ENCODE data around the gene NUDCD3.

Gene NUDCD3

GRCh38 chr7:44348851-44349781 is 141.3 kb downstream of the NUDCD3 start:
- H3K27me3 ChIP-seq (ENCODE audit: control insufficient read depth, low read length), result peaks cover 10% of the 10 kb centered on the region
- H3K4me1 ChIP-seq (ENCODE audit: control insufficient read depth, low read length), result peaks cover 6% of the 10 kb centered on the region
- no peaks in the 10 kb centered on the region for H3K9me2 ChIP-seq (replicated peaks; ENCODE audit: control insufficient read depth, low read length)
- no peaks in the 10 kb centered on the region for H4K20me1 ChIP-seq (ENCODE audit: control insufficient read depth, insufficient read depth, low read depth, low read length)
- H3K27ac ChIP-seq (ENCODE audit: low read depth, low read length), result no peak overlapping the region
- no peak overlapping the region for H3K4me2 ChIP-seq (ENCODE audit: low read length)
- 0 out of 2 replicates have a peak, but pooled peaks cover 4% of the 10 kb centered on the region for H3F3A ChIP-seq (ENCODE audit: control insufficient read depth, insufficient read depth)
- H3K4me3 ChIP-seq (ENCODE audit: low read length), result no peak overlapping the region
- no peaks in the 10 kb centered on the region for H3K36me3 ChIP-seq (ENCODE audit: control insufficient read depth, low read length)
- no peaks in the 10 kb centered on the region for H3K79me2 ChIP-seq (ENCODE audit: control insufficient read depth, low read length)
- H3K9me3 ChIP-seq (ENCODE audit: control insufficient read depth, insufficient read depth, low read length), result peaks cover 7% of the 10 kb centered on the region; the same call in 1 of the 2 replicates
- no peak for TF ChIP-seq EZH2phosphoT487 (IDR thresholded peaks at IDR 0.05; ENCODE audit: borderline replicate concordance, low read length)
- TF ChIP-seq, protein P1, sequence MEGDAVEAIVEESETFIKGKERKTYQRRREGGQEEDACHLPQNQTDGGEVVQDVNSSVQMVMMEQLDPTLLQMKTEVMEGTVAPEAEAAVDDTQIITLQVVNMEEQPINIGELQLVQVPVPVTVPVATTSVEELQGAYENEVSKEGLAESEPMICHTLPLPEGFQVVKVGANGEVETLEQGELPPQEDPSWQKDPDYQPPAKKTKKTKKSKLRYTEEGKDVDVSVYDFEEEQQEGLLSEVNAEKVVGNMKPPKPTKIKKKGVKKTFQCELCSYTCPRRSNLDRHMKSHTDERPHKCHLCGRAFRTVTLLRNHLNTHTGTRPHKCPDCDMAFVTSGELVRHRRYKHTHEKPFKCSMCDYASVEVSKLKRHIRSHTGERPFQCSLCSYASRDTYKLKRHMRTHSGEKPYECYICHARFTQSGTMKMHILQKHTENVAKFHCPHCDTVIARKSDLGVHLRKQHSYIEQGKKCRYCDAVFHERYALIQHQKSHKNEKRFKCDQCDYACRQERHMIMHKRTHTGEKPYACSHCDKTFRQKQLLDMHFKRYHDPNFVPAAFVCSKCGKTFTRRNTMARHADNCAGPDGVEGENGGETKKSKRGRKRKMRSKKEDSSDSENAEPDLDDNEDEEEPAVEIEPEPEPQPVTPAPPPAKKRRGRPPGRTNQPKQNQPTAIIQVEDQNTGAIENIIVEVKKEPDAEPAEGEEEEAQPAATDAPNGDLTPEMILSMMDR (IDR thresholded peaks at IDR 0.05; ENCODE audit: low read depth, low read length, poor library complexity, severe bottlenecking), result no peak

DNA sequence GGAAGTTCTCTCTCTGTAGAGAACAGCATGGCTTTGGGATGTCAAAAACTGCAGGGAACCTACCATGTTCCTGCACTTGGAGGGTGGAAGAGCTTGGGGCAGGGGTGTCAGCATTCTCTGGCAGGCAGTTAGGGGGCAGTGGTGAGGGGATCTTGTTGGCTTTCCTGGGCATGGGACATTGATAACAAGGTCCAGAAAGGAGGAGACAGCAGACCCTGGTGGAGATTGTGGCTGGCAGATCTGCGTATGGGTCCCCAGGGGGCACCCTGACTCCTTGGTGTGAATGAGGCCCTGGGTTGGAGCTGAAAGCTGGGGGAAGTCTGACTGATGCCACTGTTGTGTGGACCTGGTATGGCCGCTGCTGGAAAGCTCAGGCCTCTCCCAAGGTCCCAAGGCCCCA is 142.2 kb downstream of the NUDCD3 start:
- Histone ChIP-seq H3K9me2 (replicated peaks; ENCODE audit: control insufficient read depth, low read length) (no peaks in the 10 kb centered on the region), H3K4me1 (ENCODE audit: control insufficient read depth, low read length) (peaks cover 6% of the 10 kb centered on the region), H3K36me3 (ENCODE audit: control insufficient read depth, low read length) (no peaks in the 10 kb centered on the region), H3K9me3 (ENCODE audit: control insufficient read depth, insufficient read depth, low read length) (no peaks in the 10 kb centered on the region), H3K27ac (ENCODE audit: low read depth, low read length) (no peak overlapping the region), H3K4me3 (ENCODE audit: low read length) (no peak overlapping the region), H4K20me1 (ENCODE audit: control insufficient read depth, insufficient read depth, low read depth, low read length) (no peaks in the 10 kb centered on the region), H3K79me2 (ENCODE audit: control insufficient read depth, low read length) (no peaks in the 10 kb centered on the region), H3F3A (ENCODE audit: control insufficient read depth, insufficient read depth) (0 out of 2 replicates have a peak, but pooled peaks cover 4% of the 10 kb centered on the region), H3K27me3 (ENCODE audit: control insufficient read depth, low read length) (peaks cover 5% of the 10 kb centered on the region), H3K4me2 (ENCODE audit: low read length) (no peak overlapping the region)
- TF ChIP-seq EZH2phosphoT487 (IDR thresholded peaks at IDR 0.05; ENCODE audit: borderline replicate concordance, low read length), result no peak
- TF ChIP-seq, protein P1 (IDR thresholded peaks at IDR 0.05; ENCODE audit: low read depth, low read length, poor library complexity, severe bottlenecking), result peak; percentile 85

DNA sequence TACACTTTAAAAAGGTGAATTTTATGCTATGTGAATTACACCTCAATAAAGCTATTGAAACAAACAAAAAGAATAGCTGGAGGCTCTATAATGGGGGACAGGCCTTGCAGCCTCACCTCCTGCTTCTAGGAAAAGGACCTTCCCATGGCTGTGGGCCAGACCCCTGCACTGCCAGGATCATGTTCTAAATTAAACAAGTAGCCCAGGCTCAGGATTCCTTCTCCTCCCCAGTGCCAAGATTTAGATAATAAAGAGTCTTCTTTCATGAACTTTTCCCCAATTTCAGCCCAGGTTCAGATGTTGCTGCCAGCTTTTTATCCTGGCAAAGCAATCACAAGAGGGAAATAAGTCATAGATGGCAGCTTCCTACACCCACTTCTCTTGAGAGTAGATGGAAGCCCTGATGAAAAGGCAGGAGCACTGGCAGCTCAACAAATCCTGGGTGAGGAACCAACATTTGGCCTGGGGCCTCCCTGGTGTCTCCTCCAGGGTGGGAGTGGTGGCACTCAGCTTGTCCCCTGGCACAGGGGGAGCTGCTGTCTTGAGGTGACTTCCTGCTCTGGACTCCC is 142.8 kb downstream of the NUDCD3 start:
- Histone ChIP-seq H3K4me3 (ENCODE audit: low read length) (no peak overlapping the region), H3K36me3 (ENCODE audit: control insufficient read depth, low read length) (no peaks in the 10 kb centered on the region)
- TF ChIP-seq EZH2phosphoT487 (IDR thresholded peaks at IDR 0.05; ENCODE audit: borderline replicate concordance, low read length), result no peak
- TF ChIP-seq, protein P1 (IDR thresholded peaks at IDR 0.05; ENCODE audit: low read depth, low read length, poor library complexity, severe bottlenecking), result no peak

More for the DNA sequence above, 142.8 kb downstream of the NUDCD3 start:
- Histone ChIP-seq H3K79me2 (ENCODE audit: control insufficient read depth, low read length) (no peaks in the 10 kb centered on the region), H3K4me2 (ENCODE audit: low read length) (no peak overlapping the region), H3K4me1 (ENCODE audit: control insufficient read depth, low read length) (peaks cover 6% of the 10 kb centered on the region), H3F3A (ENCODE audit: control insufficient read depth, insufficient read depth) (no peaks in the 10 kb centered on the region), H3K27me3 (ENCODE audit: control insufficient read depth, low read length) (peaks cover 5% of the 10 kb centered on the region), H3K9me3 (ENCODE audit: control insufficient read depth, insufficient read depth, low read length) (no peaks in the 10 kb centered on the region), H3K9me2 (replicated peaks; ENCODE audit: control insufficient read depth, low read length) (no peaks in the 10 kb centered on the region), H4K20me1 (ENCODE audit: control insufficient read depth, insufficient read depth, low read depth, low read length) (no peaks in the 10 kb centered on the region), H3K27ac (ENCODE audit: low read depth, low read length) (no peak overlapping the region)
